GM12864 (cell line): ENCODE data around the gene UQCR11.
A peak's percentile ranks its signal among the peaks of the same experiment; 100 is the strongest.

Experiments used
- DNase-seq: peaks from one replicate; pipeline ENCODE4 v3.0.0-alpha.2; 2011; ENCODE audit warnings: low read depth
- H3K4me3 ChIP-seq: 2 replicates; pipeline ENCODE4 v1.5.1; 2011; ENCODE audit warnings: mild to moderate bottlenecking, low read depth, low read length, control low read depth
- TF ChIP-seq, protein P1 (sequence below): IDR thresholded peaks from 2 replicates; pipeline ENCODE4 v1.5.1; 2011; ENCODE audit warnings: low read depth, mild to moderate bottlenecking, moderate library complexity, low read length, control low read depth, inconsistent platforms; ENCODE audit errors: missing control alignments

Gene UQCR11

DNA sequence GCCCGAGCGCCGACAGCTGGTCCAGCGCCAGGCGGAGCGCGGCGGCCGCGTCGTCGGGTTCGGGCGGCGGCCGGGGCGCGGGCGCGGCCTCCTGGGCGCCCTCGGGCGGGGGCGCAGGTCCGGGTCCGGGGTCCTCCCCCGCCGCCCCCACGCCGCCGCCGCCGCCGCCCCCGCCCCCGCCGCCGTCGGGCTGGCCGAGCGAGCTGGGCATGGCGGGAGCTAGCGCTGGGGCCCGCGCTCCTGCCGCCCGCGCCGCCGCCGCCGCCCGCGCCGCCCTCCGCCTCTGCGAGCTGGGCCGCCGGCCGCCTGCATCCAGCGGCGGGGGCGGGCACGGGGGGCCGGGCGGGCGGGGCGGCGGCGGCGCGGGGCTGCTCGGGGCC, 37.4 kb downstream of the UQCR11 start:
- no peak for DNase-seq
- no peak overlapping the region for H3K4me3 ChIP-seq
- TF ChIP-seq, protein P1, sequence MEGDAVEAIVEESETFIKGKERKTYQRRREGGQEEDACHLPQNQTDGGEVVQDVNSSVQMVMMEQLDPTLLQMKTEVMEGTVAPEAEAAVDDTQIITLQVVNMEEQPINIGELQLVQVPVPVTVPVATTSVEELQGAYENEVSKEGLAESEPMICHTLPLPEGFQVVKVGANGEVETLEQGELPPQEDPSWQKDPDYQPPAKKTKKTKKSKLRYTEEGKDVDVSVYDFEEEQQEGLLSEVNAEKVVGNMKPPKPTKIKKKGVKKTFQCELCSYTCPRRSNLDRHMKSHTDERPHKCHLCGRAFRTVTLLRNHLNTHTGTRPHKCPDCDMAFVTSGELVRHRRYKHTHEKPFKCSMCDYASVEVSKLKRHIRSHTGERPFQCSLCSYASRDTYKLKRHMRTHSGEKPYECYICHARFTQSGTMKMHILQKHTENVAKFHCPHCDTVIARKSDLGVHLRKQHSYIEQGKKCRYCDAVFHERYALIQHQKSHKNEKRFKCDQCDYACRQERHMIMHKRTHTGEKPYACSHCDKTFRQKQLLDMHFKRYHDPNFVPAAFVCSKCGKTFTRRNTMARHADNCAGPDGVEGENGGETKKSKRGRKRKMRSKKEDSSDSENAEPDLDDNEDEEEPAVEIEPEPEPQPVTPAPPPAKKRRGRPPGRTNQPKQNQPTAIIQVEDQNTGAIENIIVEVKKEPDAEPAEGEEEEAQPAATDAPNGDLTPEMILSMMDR: no peak

DNA sequence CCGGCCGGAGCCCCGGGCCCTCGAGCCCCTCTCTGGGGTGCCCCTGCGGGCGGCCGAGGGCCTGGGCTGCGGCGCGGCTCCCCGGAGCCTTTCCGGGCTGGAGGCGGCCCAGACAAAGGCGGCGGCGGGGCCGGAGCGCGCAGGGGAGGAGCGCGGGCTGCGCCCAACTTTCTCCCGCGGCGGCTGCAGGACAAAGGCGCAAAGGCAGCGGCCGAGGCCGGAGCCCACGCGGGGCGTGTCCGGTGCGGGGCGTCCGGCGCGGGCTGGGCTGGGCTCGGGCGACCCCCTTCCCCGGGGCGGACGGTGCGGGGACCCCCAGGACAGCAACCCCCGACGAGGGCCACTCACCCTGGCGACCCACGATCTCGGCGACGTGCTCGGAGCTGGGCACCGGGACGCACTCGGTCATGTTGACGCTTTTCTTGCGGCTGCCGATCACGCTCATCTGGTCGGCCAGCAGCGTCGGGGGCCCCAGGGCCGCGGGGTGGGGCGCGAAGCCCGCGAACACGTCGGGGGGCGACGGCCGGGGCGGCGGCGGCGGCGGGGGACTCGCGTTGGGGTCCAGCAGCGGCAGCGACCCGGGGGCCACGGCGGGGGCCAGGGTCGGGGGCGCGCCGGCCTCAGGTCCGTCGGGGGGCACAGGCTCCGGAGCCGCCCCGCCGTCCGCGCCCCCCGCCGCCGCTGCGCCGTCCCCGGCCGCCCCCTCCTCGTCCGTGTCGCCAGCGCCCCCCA, 38.0 kb downstream of the UQCR11 start:
- H3K4me3 ChIP-seq: peak overlapping the region; percentile 19; the same call in 1 of the 2 replicates
- TF ChIP-seq, protein P1: no peak
- DNase-seq: no peak

DNA sequence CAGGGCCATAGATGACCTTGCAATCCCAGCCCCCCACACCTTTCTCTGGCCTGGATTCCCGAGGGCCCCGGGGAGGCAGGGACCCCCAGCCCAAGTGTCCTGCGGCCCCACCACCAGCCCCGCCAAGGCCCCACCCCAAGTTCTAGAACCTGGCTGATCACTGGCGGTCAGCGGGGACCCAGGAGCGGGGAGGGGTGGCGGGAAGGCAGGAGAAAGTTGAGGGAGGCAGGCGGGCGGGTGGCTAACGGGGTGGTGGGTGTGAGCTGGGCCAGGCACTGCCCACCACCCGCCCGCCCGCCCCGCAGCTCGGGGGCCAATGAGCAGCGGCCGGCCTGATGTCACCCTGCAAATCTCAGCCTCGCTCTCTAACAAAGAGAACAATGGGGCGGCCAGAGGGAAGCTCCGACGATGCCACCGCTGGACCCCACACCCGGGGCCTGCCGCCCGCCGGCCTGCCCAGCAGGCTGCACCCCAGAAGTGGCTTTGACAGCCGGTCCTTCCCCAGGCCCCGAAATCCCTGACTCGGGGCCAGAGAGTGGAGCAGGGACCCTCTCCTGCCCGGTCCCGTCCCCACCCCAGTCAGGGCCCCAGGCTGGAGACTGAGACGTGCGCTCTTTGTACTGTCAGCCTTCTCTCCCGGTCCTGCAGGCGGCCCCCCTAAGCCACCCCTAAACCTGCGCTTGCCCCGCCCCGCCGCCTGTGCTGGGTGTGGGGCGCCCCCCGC, 38.7 kb downstream of the UQCR11 start:
- H3K4me3 ChIP-seq: no peak overlapping the region
- no peak for DNase-seq
- TF ChIP-seq, protein P1: no peak

DNA sequence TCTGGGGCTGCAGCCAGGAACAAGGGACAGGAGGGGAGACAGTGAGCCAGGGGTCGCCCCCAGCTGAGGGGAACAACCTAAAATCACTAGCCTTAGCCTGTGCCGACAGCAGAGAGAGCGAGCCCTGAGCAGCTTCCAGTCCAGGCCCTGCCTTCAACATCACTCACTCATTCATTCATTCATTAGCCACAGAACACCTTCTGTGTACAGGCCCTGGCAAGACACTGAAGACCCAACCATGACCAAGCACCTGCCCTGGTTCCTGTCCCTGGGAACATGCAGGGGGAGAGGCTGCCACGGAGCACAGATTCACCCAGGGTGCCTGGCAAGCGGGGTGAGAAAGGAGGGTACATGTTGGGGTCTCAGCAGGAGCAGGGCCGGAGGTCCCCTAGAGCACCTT, 42.0 kb downstream of the UQCR11 start:
- TF ChIP-seq, protein P1: no peak
- DNase-seq: no peak
- H3K4me3 ChIP-seq: no peak overlapping the region

DNA sequence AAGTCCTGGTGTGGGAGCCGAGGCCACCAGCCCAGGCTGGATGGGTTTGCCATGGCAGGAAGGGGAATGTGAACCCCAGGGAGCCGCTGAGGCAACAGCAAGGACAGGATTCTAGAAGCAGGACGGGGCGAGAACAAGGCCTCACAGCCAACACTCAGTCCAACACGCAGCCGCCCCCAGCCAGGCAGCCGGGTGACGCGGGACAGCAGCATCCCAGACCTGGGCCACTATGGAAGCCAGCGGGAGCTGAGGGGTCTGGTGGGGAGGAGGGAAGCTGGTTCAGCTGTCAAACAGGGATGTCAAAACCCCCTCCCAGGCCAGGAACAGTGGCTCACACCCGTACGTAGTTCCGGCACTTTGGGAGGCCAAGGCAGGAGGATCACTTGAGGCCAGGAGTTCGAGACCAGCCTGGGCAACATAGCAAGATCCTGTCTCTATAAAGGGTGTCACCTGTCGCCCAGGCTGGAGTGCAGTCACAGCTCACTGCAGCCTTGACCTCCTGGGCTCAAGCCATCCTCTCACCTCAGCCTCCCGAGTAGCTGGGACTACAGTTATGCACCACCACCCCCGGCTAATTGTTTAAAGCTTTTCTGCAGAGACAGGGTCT, 43.9 kb downstream of the UQCR11 start:
- H3K4me3 ChIP-seq: no peak overlapping the region
- TF ChIP-seq, protein P1: no peak
- DNase-seq: no peak

DNA sequence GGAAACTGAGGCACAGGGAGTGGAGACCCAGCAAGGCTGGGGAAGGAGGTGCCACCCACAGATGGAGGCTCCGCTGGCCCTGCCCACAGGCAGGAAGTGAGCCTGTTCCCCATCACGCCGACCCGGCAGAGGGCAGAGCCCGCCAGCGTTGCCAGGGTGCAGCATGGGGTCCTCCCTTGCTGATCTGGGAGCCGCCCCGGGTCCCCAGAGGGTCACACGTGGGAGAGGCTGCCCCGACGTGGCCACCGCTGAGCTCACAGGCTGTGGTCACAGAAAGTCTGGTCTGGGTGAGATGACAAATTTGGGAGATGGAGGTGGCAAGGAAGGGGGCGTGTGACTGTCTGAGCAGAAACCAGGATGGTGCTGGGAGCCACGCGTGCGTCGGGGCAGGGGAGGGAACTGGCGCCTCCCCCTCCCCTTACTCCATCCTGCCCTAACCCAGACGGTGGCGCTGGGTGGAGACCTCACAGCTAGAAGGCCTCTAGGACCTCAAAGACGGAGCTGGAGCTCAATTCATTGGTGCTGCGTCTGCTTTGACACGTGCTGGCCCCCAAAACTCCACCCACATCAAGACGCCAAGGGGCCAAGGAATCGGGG, 44.9 kb downstream of the UQCR11 start:
- DNase-seq: no peak
- no peak overlapping the region for H3K4me3 ChIP-seq
- TF ChIP-seq, protein P1: no peak
